Measurements from ENCODE around the gene ANO7.

ANO7 gene

DNA sequence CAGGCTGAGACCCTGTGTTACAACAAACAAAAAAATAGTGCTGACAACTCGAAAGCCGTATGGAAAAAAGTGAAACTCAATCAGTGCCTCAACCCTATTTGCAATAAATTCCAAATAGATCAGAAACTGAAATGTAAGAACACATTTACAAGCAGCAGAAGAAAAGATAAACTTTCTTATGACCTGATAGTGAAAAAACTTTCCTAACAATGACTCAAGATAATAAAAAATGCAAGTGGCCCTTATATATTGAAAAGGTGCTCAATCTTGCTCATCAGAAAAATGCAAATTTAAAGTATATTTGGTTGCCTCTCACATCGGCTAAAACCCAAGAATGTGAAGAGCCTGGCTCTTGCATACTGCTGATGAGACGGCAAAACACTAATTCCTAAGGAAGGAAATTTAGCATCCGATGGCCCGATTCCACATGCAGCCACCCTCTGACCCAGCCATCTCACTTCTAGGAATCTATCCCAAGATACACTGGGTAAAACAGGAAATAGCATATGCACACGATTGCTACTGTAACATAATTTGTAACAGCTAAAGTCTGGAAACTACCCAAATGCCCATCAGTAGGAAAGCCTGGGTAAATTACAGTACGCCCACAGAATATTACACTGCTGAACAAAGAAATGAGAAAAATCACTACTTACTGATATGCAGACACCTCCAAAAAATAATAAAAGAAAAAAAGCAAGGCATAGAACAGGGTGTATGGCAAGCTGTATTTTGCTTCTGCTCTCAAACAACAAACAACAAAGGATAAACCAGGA, 70.2 kb downstream of the ANO7 start:
- DNase-seq = no peak

DNA sequence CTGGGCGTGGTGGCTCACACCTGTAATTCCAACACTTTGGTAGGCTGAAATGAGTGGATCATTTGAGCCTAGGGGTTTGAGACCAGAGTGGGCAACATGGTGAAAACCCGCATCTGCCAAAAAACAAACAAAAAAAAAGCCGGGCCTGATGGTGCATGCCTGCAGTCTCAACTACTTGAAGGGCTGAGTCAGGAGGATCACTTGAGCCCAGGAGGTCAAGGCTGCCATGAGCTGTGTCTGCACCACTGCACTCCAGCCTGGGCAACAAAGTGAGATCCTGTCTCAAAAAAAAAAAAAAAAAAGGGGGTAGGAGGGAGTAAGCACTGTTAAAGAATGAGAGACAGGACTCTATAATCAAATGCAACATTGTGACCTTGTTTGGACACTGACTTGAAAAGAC, 72.4 kb downstream of the ANO7 start:
- no peak for DNase-seq

DNA sequence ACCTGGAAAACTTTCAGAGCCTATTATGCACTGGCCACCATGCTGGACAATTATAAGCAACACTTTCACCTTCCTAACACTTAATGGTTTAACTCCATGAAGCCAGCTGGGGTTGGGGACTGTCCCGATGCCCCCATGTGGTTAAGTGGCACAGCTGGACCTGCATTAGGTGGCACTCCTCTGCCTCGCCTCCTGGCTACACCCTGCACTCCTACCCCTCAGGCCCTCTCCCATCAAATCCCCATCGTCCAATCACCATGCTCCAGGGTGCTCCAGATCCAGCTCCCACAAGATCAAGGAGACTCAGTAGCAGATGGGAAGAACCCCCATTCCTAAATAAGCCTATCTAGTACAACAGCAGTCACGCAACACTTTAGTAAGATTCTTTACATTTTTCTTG, 73.2 kb downstream of the ANO7 start:
- no peak for DNase-seq

DNA sequence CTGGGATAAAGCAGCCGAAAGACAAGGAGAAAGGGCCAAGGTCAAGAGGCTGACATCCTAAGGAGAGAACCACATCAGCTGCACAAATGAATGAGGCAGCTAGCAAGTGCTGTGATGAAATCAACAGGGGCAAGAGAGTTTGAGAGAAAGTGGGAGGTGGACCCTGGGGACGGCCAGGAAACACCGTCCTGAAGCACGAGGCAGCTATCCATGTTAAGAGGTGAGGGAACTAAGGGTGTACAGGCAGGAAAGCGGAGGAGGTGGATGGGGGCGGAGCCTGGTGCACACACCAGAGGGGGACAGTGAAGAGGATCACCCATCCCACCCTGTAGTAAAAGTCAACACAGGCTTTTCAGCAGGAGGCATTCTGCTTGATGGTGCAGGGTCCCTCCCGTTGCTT, 74.6 kb downstream of the ANO7 start:
- no peak for DNase-seq

DNA sequence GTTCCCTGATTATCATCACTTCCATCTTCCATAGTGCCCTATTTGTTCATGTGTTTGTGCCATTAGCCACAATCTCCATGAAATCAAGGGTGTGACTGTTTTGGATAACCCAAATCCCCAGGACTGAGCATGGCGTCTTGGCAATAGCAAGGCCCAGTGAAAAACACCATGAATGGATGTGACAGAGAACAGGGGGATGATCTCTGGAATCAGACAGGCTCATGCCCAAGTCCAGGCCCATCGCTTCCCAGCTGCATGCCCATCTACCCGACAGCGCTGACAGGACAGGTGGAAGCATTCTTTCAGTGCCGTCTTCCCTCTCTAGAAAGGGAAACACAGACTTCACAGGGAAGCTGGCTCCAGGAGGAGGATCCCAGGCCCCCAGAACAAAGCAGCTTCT, 77.0 kb downstream of the ANO7 start:
- DNase-seq = no peak

DNA sequence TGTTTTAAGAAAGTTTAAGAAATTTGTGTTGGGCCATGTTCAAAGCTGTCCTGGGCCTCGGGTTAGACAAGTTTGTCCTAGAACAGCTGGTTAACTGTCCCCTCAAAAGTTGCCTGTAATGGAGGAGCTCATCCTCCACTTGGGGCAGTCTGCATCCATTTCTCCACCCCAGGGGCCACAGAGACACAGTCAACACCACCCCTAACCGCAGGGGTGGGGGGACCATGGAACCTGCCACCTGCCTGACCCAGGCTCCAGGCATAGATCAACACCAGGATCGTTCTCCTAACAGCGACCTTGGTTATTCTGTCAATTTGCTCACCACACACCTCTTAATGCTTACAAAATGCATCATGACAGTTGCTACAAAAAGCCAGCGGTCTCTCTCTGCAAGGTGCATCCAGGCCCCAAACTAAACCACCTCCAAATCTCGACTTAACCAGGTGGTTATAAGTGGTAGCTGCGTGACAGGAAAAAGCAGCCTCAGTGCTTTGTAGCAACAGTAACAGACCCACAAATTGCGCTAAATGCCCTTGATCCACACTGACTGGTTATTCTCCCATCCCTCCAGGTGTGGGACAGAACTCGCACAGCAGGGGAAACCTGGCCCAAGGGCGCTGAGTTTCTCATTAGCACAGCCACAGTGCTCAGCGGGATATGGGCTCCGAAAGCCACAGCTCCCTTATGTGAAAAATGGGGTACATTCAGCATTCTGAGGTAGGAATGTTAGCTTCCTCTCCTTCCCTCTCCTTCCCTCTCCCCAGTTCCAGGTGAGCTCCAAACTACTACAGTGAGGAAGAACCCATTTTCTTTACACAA, 79.0 kb downstream of the ANO7 start:
- no peak for DNase-seq

DNA sequence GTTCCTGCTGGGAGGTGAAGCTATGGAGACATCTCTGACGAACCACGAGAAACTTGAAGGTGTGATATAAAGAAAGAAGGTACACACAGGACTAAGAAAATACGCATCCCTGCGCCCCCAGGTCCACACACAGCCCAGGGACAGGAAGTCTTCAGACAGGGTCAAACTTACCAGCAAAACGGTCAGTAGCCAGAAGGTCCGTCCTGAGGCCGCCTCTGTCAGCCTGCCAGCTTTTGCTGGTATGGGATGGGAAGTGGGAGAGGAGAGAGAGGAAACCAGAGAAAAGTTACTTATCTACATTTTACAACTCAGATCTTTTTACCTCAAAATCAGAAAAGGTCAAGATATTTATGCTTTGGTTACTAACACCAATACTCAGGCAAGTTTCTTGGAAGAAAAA, 79.8 kb downstream of the ANO7 start:
- DNase-seq = no peak

DNA sequence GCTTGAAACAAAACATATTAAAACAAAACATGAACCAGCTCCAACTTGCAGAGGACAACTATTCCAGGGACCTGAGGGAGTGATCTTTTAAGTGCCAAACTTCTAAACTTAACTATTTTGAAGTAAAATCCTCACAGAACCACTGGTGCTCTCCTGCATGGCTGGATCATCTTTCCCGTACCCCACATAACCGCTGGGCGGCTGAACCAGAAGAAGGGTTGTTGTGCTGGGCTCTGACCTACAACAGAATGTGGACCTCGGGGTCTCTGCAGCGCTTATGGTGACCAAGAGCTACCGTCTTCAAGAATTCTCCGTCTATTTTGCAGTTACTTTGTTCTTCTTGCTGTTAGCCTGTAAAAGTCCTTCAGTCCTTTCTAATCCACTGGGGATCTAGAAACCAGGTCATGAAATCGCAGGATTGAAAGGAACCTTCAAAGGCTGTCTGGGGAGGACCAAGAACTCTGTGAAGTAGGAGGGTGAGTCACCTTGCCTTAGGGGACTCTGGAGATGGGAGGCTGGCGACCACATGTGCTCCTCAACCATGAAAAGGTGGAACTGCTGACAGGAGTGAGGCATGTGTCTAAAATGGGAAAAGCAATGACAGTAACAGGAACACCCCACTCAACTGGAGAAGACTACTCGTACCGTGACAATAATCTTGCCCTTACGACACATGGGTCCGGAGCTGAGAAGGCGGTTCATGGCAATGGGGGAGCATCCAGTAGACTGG, 80.4 kb downstream of the ANO7 start:
- no peak for DNase-seq

DNA sequence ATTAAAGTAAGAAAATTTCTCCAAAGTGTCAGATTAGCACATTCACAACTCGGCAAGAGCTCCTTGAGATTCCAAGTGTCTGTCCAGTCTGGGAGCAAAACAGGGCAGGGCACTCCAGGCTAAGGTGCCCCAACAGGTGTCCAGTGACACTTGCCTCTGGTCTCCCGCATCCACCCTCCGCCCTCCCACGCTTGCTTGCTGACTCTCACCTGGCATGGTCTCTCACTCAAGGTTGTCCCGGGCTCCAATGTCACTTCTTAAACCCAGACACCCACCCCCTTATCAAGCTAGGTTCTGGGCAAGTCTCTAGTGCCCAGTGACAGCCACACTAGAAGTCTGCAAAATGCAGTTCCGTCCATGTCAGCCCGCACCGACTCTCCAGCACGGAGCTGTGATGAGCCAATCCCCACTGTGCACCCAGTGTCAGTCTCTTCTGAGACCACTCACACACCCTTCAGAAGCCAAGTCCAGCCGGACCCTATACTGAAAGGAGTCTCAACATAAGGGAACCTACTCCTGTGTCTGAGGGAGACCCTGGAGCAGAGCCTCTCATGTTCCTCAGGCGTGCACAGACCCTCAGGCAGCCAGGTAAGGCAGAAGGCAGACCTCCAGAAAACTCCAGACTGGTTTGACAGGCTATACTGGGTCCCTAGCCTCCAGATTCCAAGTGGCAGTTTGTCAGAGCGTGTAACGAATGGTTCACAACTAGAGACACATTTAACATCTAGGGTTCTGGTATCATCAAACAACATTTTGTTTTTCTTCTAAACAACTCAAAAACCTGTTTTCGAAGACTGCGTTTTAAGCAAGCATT, 81.4 kb downstream of the ANO7 start:
- DNase-seq = no peak

DNA sequence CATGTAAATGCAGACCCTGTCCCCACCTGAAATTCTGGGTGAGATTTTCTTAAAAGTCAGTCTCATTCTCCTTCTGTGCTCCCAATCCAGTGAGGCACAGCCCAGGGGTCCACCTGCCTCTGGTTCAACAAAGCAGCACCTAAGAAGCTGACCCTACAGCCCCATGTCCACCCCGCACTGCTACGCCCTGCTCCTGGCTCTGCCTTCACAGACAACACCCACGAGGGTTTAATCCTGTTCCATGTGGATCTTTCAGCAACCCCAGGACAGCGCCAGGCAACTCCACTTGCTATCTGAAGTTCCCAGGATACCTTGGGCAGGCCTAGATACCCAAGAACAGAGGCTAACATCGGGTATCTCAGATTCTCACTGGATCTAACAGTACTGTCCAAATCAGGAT, 82.1 kb downstream of the ANO7 start:
- no peak for DNase-seq

DNA sequence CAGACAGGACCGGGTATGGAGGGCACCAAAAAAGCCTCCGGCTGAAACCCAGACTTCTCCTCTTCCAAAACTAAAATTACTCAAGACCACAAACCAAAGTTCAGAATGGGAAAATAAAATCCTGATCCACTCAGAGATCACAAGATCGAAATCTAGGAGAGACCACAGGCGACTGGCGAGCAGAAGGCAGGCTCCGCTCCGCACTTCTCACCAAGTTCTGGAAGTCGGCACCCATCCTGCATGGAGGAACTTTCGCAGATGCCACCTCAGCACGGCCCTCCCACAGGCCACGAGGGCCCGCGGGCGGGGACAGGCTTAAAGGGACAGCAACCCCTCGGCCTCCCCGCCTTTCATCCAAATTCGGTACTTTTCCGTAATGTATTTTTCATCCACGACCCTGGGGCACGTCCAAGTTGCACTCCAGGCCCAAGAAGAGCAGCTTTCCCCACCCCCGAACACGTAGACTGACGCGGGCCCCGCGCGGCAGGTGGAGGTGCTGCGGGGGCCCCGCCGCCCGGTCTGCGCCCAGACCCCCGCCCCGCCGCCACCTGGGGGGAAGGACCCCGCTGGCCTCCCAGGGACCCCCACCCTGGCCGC, 83.3 kb downstream of the ANO7 start:
- DNase-seq = peak; percentile 10 to 41

DNA sequence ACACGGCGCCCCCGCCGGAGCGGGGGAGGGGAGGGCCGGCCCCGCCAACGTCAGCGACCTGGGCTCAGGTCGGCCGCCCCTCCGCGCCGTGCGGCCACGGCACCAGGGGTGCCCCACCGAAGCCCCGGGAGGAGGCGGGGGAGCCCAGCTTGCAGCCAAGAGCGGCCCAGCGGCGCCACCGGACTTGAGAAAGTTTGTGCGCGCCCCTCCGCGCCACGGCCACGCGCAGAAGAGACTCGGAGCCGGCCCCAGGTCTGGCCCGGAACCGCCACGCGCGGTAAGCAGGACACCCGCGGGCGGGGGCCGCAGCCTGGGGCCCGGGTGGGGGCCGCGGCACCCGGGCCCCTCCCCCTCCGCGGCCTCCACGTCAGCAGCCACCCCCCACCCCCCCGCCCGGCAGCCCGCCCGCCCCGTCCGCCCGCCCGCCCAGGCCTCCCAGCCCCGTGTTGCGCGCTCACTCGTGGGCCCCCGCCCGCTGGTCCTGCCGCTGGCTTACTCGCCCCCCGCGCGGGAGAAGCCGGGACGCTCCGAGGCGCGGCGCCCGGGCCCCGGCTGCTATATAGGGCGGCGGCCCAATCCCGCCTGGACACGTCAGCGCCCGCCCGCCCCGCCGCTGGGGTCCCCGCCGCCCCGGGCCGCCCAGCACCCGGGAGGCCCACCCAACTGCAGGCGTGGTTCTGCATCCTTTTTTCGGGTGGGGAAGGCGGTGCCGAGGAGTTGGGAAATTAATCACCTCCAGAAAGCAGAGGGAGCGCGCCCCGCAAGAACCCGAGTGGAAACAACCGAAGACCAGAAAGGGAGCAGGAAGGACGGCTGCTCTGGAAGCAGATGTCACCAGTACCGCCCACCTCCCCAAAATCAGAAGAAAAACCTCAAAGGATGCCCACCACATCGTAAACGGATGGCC, 84.1 kb downstream of the ANO7 start:
- peak in 1 of 2 experiments; percentile 5 for DNase-seq

DNA sequence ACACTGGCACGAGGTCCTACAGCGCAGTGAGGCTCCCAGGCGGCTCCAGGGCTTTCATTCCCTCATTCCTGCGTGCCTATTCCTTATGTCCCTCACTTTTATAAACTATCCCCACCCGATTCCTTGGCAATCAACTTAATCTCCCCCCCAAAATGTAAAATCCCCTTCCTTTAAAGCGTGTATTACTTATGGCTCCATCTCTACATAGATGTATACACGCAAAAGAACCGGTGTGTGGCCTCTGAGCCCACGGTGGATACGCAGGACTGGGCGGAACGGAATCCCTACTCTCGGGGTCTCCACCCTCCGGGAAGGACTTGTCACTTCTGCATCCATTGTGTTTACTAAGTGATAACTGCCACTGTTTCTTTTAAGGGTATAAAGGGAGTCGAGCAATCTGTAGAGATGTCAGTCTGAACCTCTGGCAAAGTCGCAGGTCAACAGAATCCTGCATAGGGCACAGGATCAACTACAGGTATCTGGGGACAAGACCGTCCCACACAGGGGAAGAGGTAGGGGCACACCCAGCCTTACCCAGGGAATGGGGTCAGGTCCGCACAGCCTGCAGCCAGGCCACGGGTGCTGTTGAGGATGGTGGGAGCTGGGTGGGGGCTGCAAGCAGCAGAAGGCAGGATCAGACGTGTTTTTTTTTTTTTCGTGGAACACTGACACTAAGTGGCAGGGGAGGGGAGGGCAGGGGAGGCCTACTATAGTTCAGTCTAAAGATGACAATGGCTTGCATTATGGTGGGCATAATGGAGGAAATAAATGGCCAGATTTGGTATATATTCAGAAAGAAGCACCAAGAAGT, 84.9 kb downstream of the ANO7 start:
- peak in 1 of 2 experiments; percentile 0 for DNase-seq

DNA sequence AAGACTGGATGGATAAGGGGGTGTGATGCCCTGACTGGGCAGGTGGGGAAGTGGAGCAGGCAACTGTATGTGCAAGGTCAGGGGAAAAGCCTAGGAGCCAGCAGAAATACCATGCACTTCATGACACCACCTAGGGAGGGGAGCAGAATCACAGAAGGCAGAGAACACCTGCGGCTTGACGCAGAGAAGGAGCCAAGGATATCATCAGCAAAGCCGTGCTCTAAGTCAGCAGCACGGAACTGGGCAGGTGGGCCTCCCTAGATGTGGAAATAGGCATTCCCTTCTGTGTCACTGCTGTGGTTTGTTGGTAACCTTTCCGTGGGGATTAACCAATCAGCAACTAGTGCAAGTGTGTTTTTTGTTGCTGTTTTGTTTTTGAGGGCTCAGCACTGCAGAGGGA, 85.7 kb downstream of the ANO7 start:
- DNase-seq = no peak
